GM12878 (cell line): ENCODE data around the gene ABT1. TPM values are rescaled to one million over a fixed set of nuclear protein-coding genes. Genes with fewer than 3 reads are reported as not detected.
A peak's percentile ranks its signal among the peaks of the same experiment; 100 is the strongest.

Experiments
- ATAC-seq: fragments of 200-7000 bp; cut with Tn5 transposase; 3 replicates; pipeline ENCODE4 v1.9.1; 2020; ENCODE audit warnings: mild to moderate bottlenecking, moderate library complexity
- BruUV-seq: library from RNA; stranded (reverse); fragments of 400-500 nt; replicated peaks from 2 replicates; lab custom pipeline; 2021; lab: Mats Ljungman, UMichigan
- CTCF ChIA-PET: fragments of 300-600 bp; sonication (Branson Sonifier 250); formaldehyde crosslinking; extraction: SDS; loops from one replicate; lab custom pipeline; 2021; ENCODE audit warnings: inconsistent platforms; lab: Yijun Ruan, JAX
- POLR2A ChIA-PET: fragments of 350-600 bp; formaldehyde crosslinking; extraction: SDS; loops from one replicate; lab custom pipeline; 2021; ENCODE audit warnings: inconsistent platforms; lab: Charles Lee
- RAD21 ChIA-PET: fragments of 300-600 bp; sonication (Branson Sonifier 250); formaldehyde crosslinking; loops from one replicate; lab custom pipeline; 2023; ENCODE audit warnings: antibody characterized with exemption; ENCODE audit not compliant: unreplicated experiment; lab: Charles Lee
- SMC1A ChIA-PET: fragments of 300-600 bp; sonication (Branson Sonifier 250); formaldehyde crosslinking; loops from one replicate; lab custom pipeline; 2023; ENCODE audit not compliant: unreplicated experiment, uncharacterized antibody; lab: Charles Lee
- DNase-seq: peaks from one replicate; pipeline ENCODE4 v3.0.0-alpha.2; 2011; ENCODE audit warnings: low read depth, low spot score
- FAIRE-seq: peaks from 3 replicates; lab custom pipeline; 2011; peaks lifted over from hg19 to GRCh38; lab: Jason Lieb, UNC
- H2AFZ ChIP-seq: 2 replicates; pipeline ENCODE4 v1.6.0; 2011; ENCODE audit warnings: low read depth, low read length, control low read depth; ENCODE audit not compliant: control insufficient read depth
- H3K27ac ChIP-seq: 2 replicates; pipeline ENCODE4 v1.5.1; 2011; ENCODE audit warnings: control low read depth; ENCODE audit not compliant: control insufficient read depth, insufficient read depth
- H3K27me3 ChIP-seq, 2 experiments: replicated peaks in 1 of 2; 2 replicates each; pipeline versions ENCODE4 v1.6.0 to v1.6.1; 2011; ENCODE audit warnings: low read length in 1 of 2; ENCODE audit not compliant: control insufficient read depth in 2 of 2, insufficient read depth in 2 of 2
- H3K36me3 ChIP-seq, 2 experiments: 2 replicates each; pipeline ENCODE4 v1.5.1; 2011; ENCODE audit warnings: low read length in 1 of 2; ENCODE audit not compliant: control insufficient read depth in 2 of 2, insufficient read depth in 2 of 2
- H3K4me1 ChIP-seq: 2 replicates; pipeline ENCODE4 v1.6.1; 2011; ENCODE audit warnings: mild to moderate bottlenecking, low read length, moderate library complexity, mixed read lengths; ENCODE audit not compliant: control insufficient read depth, insufficient read depth
- H3K4me2 ChIP-seq: 2 replicates; pipeline ENCODE4 v1.6.0; 2011; ENCODE audit warnings: control low read depth; ENCODE audit not compliant: control insufficient read depth, insufficient read depth
- H3K4me3 ChIP-seq: fragments of 200-600 bp; sonication (generic); 2 replicates; pipeline ENCODE4 v1.5.1; 2016
- H3K79me2 ChIP-seq: 2 replicates; pipeline ENCODE4 v1.6.0; 2011; ENCODE audit warnings: low read length; ENCODE audit not compliant: control insufficient read depth, insufficient read depth
- H3K9ac ChIP-seq: 2 replicates; pipeline ENCODE4 v1.8.0; 2011; ENCODE audit warnings: low read length, control low read depth, mixed read lengths; ENCODE audit not compliant: control insufficient read depth, insufficient read depth
- H3K9me3 ChIP-seq: replicated peaks from 3 replicates; pipeline ENCODE4 v1.5.1; 2011; ENCODE audit warnings: mild to moderate bottlenecking, low read length; ENCODE audit not compliant: control insufficient read depth, insufficient read depth
- H4K20me1 ChIP-seq: 2 replicates; pipeline ENCODE4 v1.6.0; 2011; ENCODE audit not compliant: control insufficient read depth, insufficient read depth
- BCL11A ChIP-seq: IDR thresholded peaks from 2 replicates; pipeline ENCODE4 v1.6.1; 2011; ENCODE audit warnings: low read depth, low read length
- CHD4 ChIP-seq: fragments of 200-600 bp; sonication (generic); IDR thresholded peaks from 2 replicates; pipeline ENCODE4 v1.6.1; 2016; ENCODE audit warnings: mild to moderate bottlenecking
- CTCF ChIP-seq, 3 experiments: IDR thresholded peaks in 2 of 3; conservative IDR thresholded peaks in 1 of 3; 2 replicates each; pipeline ENCODE4 v1.5.1; 2011; ENCODE audit warnings: low read depth in 3 of 3, low read length in 3 of 3, mild to moderate bottlenecking in 3 of 3, control low read depth in 2 of 3, moderate library complexity in 2 of 3, inconsistent platforms in 1 of 3, mixed read lengths in 1 of 3; ENCODE audit not compliant: control insufficient read depth in 2 of 3, insufficient read depth in 1 of 3; ENCODE audit errors: extremely low read depth in 1 of 3
- FOXM1 ChIP-seq: IDR thresholded peaks from 2 replicates; pipeline ENCODE4 v1.6.1; 2012; ENCODE audit warnings: low read depth, mild to moderate bottlenecking, inconsistent platforms, low read length, moderate library complexity
- IRF5 ChIP-seq: fragments of 450-650 bp; IDR thresholded peaks from 2 replicates; pipeline ENCODE4 v1.6.1; 2017; ENCODE audit warnings: borderline replicate concordance
- LARP7 ChIP-seq: fragments of 450-650 bp; IDR thresholded peaks from 2 replicates; pipeline ENCODE4 v1.6.1; 2017; ENCODE audit warnings: mild to moderate bottlenecking
- MEF2A ChIP-seq: IDR thresholded peaks from 2 replicates; pipeline ENCODE4 v1.6.1; 2011; ENCODE audit warnings: low read depth, mild to moderate bottlenecking, low read length, moderate library complexity; ENCODE audit not compliant: insufficient read depth
- MLLT1 ChIP-seq: fragments of 450-650 bp; IDR thresholded peaks from 2 replicates; pipeline ENCODE4 v1.6.1; 2016; ENCODE audit warnings: mild to moderate bottlenecking
- MYC ChIP-seq: IDR thresholded peaks from 2 replicates; pipeline ENCODE4 v1.6.1; 2011; ENCODE audit warnings: mild to moderate bottlenecking, low read length, moderate library complexity, inconsistent platforms; ENCODE audit not compliant: insufficient read depth, insufficient replicate concordance, insufficient read length, severe bottlenecking
- NFXL1 ChIP-seq: fragments of 450-650 bp; IDR thresholded peaks from 2 replicates; pipeline ENCODE4 v1.6.1; 2017; ENCODE audit warnings: antibody characterized with exemption, mild to moderate bottlenecking, borderline replicate concordance
- RAD21 ChIP-seq: IDR thresholded peaks from 2 replicates; pipeline ENCODE4 v1.6.1; 2011; ENCODE audit warnings: mild to moderate bottlenecking, low read depth, low read length, moderate library complexity; ENCODE audit not compliant: insufficient read depth
- RELA ChIP-seq: fragments of 450-650 bp; IDR thresholded peaks from 2 replicates; pipeline ENCODE4 v1.8.0; 2014; ENCODE audit warnings: borderline replicate concordance; ENCODE audit not compliant: partially characterized antibody
- SKIL ChIP-seq: fragments of 450-650 bp; IDR thresholded peaks from 2 replicates; pipeline ENCODE4 v1.6.1; 2017; ENCODE audit warnings: mild to moderate bottlenecking, low read depth, inconsistent platforms; ENCODE audit not compliant: poor library complexity, severe bottlenecking
- ZNF207 ChIP-seq: fragments of 450-650 bp; IDR thresholded peaks from 2 replicates; pipeline ENCODE4 v1.6.1; 2014; ENCODE audit warnings: antibody characterized with exemption, mild to moderate bottlenecking, borderline replicate concordance
- ZNF384 ChIP-seq: IDR thresholded peaks from 2 replicates; pipeline ENCODE4 v1.6.1; 2012; ENCODE audit warnings: low read depth, mild to moderate bottlenecking, low read length, improper control_type of control experiment, borderline replicate concordance
- WGBS: methylation state at CpG from one replicate; pipeline ENCODE4 v1.1.6; 2016; ENCODE audit warnings: low lambda C conversion rate; ENCODE audit not compliant: insufficient replicate concordance, insufficient coverage; ENCODE audit errors: missing lambda C conversion rate; 5-methylcytosine and 5-hydroxymethylcytosine counted together
- in situ Hi-C: fragments of 300-500 bp; cut with MboI; formaldehyde crosslinking; loops from 9 replicates; pipeline ENCODE4 v1.14.3; 2018; ENCODE audit warnings: mixed read lengths
- intact Hi-C: fragments of 100-400 bp; cut with micrococcal nuclease; formaldehyde crosslinking; loops from one replicate; pipeline ENCODE4 v1.14.2; 2022; ENCODE audit not compliant: unreplicated experiment
- polyA plus RNA-seq, 11 experiments: library from polyadenylated mRNA; depleted of rRNA in 4 of 11; unstranded in 6 of 11; stranded (reverse) in 5 of 11; fragments of >200 nt; fragmentation: Nextera tagmentation in 4 of 11; fragmentation: Illumina TruSeq in 1 of 11; extraction: Ambion mirVana in 4 of 11; extraction: Trizol in 1 of 11; gene quantifications; 1 replicate in 1 of 11; 2 replicates in 10 of 11; pipeline versions ENCODE4 v1.2.1 to v1.2.3, GENCODE V29; 2011 to 2016; ENCODE audit warnings: inconsistent platforms in 2 of 11, missing spikeins in 2 of 11, low read depth in 1 of 11
- total RNA-seq, 4 experiments: library from RNA; depleted of rRNA in 3 of 4; stranded (reverse); fragments of >200 nt in 3 of 4; fragmentation: Illumina TruSeq in 1 of 4; extraction: Trizol in 1 of 4; gene quantifications; 2 replicates each; pipeline versions ENCODE4 v1.2.1 to v1.2.3, GENCODE V29; 2013 to 2021

ABT1 gene
- total and polyA plus RNA-seq, 10 of the 15 experiments (the other 5 are each of a cell fraction or from before 2014, with no cell fraction given): 8.4 to 43.5 (median 28.2) TPM

GRCh38 chr6:26592649-26593048, 4.1 kb upstream of the ABT1 start:
- BruUV-seq: no TSS peak
- Histone ChIP-seq H3K4me3 (no peak overlapping the region), H4K20me1 (no peaks in the 10 kb centered on the region), H3K9ac (no peak overlapping the region), H3K9me3 (no peaks in the 10 kb centered on the region), H3K27ac (no peak overlapping the region), H3K4me1 (peaks cover 2% of the 10 kb centered on the region), H3K27me3 (no peaks in the 10 kb centered on the region), H3K4me2 (no peak overlapping the region), H3K36me3 (no peaks in the 10 kb centered on the region), H2AFZ (no peak overlapping the region), H3K79me2 (peaks cover 10% of the 10 kb centered on the region)
- ChIA-PET SMC1A (interaction anchor here (1.1 to 8.3 kb wide), 4 partner anchors 16 to 68 kb away, joined by 3 to 170 read pairs (median 17); no protein-coding TSS in a partner anchor), RAD21 (interaction anchor here (1.6 to 3.4 kb wide), 5 partner anchors 16 to 417 kb away, joined by 4 to 16 read pairs (median 5); no protein-coding TSS in a partner anchor), CTCF (interaction anchor here (1.2 to 8.7 kb wide), 5 partner anchors 15 to 502 kb away, joined by 3 to 267 read pairs (median 7); no protein-coding TSS in a partner anchor), POLR2A (interaction anchor here (2.5 kb wide), 1 partner anchor 15 kb away, joined by 8 read pairs; no protein-coding TSS in a partner anchor)
- in situ Hi-C loops (no loop called here), intact Hi-C loops (loop anchor here (10.0 kb wide), 1 partner anchor 418 kb away; no protein-coding TSS in a partner anchor)
- DNase-seq (no peak), ATAC-seq (no peak), FAIRE-seq (peak; percentile 27)
- TF ChIP-seq ZNF207 (no peak), CTCF (IDR thresholded peaks at IDR 0.05 in 2 of 3, conservative IDR thresholded peaks at IDR 0.05 in 1 of 3; ENCODE audit: control insufficient read depth in 2 of 3, extremely low read depth in 1 of 3, insufficient read depth in 1 of 3, low read depth in 3 of 3, low read length in 3 of 3) (peak in 2 of 3 experiments; percentile 2 to 29; a peak in 2 of 6 replicates), LARP7 (no peak), SKIL (no peak), MYC (no peak), MLLT1 (no peak), IRF5 (no peak), NFXL1 (no peak), RELA (no peak), CHD4 (no peak), RAD21 (0 out of 2 replicates have a peak, but pooled peaks have one; percentile 10), ZNF384 (no peak), FOXM1 (no peak), MEF2A (no peak), BCL11A (no peak)
- WGBS: 29% methylated on average over 4 of the region's 4 CpGs
